HS-5 (cell line): ENCODE results near the gene STAT5B.
"Not testable (repeated sequence)": the region's sequence is repeated elsewhere in the genome, so short reads cannot be mapped to it uniquely, and the experiment has no call there.

ENCODE experiments used
- DNase-seq: peaks from one replicate; pipeline ENCODE4 v3.0.0-alpha.2; 2012; ENCODE audit warnings: low read depth

The STAT5B gene

DNA sequence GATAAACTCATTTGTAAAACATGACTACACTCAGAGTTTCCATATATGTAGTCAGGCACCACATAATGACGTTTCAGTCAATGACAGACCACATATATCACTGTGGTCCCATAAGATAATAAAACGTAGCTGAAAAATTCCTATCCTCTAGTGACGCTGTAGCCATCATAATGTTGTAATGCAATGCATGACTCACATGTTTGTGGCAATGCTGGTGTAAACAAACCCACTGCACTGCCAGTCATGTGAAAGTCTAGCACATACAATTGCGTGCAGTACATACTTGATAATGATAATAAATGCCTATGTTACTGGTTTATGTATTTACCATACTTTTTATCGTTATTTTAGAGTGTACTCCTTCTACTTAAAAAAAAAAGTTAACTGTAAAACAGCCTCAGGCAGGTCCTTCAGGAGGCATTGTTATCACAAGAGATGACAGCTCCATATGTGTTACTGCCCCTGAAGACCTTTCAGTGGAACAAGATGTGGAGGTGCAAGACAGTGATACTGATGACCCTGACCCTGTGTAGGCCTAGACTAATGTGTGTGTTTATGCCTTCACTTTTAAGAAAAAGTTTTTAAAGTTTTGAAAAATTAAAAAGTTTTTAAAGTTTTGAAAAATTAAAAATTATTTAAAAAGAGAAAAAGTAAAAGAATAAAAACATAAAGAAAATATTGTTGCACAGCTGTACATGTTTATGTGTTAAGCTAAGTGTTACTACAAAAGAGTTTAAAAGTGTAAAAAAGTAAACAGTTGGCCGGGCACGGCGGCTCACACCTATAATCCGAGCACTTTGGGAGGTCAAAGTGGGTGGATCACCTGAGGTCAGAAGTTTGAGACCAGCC, 9.0 kb downstream of the STAT5B start:
- DNase-seq = peak; percentile 54

DNA sequence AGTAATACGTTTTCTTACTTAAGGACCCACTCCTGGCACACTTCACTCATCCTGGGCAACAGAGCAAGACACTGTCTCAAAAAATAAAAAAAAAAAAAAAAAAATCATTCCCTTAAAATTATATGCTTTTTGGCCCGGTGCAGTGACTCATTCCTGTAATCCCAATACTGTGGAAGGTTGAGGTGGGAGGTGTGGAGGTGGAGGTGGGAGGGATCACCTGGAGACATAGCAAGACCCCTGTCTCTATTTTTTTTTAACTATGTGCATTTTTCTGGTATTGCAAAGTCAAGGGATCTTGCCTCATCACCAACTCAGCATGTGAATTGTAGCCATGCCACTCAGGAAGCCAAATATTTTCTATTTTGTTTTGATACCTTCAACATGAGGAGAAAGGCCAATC, 9.7 kb downstream of the STAT5B start:
- no peak for DNase-seq

DNA sequence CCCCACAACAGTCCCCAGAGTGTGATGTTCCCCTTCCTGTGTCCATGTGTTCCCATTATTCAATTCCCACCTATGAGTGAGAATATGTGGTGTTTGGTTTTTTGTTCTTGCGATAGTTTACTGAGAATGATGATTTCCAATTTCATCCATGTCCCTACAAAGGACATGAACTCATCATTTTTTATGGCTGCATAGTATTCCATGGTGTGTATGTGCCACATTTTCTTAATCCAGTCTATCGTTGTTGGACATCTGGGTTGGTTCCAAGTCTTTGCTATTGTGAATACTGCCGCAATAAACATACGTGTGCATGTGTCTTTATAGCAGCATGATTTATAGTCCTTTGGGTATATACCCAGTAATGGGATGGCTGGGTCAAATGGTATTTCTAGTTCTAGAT, 11.8 kb downstream of the STAT5B start:
- DNase-seq = not testable (repeated sequence)

DNA sequence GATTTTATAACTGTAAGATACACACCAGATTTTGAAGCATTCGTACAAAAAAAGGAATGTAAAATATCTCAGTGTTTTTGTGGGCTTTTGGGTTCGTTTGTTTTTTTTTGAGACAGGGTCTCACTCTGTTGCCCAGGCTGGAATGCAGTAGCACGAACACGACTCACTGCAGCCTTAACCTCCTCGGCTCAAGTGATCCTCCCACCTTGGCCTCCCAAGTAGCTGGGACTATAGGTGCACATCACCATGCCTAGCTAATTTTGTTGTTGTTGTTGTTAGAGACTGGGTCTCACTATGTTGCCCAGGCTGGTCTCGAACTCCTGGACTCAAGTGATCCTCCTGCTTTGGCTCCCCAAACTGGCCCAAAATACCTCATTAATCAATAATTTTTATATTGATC, 15.9 kb downstream of the STAT5B start:
- no peak for DNase-seq

DNA sequence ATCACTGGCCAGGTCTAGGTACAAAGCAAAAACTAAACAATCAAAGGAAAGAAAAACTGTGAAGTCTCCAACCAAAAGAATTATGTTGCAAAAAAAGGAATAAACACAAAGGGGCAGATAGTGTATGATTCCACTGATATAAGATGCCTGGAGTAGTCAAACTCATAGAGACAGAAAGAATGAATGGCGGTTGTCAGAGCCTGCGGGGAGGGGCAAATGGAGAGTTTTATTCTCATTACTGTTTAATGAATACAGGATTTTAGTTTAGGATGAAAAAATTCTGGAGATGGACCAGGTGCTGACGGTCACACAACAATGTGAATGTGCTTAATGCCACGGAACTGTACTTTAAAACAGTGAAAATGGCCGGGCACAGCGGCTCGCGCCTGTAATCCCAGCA, 20.7 kb downstream of the STAT5B start:
- DNase-seq = no peak

DNA sequence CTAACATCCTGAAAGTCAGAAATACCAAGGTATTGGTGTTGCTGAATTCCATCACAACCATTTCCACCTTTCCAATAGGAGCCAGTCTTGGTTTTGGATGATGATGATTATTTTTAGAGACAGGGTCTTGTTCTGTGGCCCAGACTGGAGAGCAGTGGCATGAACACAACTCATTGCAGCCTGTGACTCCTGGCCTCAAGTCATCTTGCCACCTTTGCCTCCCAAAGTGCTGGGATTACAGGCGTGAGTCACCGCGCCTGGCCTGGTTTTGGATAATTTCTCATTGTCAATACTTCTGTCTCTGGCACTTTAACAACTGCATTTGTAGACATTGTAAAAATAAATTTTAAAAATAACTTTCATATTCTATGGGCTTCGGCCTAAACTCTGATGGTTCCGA, 22.6 kb downstream of the STAT5B start:
- no peak for DNase-seq

DNA sequence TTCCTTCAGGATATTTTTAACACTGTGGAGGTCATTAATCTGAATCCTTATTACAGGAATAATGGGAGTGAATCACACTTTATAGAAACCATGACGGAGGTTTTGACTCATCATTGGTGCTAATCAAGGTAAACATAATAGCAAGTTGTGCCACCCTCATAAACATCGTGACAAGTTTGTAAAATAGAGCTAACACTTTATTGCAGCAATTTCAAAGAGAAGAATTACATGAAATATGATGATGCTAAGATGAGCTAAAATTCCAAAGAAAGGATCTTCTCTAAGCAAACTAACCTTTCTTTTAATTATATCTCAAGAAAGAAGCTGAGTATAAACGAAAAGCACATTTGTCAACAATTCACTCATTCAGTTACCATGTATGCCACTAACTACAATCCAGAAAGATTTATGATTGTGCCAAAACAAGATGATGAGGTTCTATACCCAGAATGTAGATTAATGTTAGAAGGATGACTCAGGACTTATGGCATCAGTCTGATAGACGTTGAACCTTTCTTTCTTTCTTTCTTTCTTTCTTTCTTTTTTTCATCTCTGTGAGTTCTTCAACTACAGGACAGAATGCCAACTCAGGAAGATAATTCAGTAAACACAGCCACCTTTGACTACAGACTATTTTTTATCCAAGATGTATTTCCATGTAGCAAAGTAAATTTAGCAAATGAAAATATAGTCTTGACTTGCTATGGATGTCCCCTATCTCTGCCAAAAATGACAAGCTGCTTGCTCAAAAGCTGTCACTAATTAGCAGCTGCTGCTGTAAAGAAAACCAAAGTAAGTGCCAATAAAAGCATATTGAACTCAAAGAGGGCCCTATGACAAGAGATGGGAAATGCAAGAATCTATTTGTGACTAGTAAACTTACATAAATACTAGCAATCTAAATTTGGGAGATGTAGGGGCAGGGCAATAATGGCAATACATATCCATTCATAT, 23.3 kb downstream of the STAT5B start:
- no peak for DNase-seq

DNA sequence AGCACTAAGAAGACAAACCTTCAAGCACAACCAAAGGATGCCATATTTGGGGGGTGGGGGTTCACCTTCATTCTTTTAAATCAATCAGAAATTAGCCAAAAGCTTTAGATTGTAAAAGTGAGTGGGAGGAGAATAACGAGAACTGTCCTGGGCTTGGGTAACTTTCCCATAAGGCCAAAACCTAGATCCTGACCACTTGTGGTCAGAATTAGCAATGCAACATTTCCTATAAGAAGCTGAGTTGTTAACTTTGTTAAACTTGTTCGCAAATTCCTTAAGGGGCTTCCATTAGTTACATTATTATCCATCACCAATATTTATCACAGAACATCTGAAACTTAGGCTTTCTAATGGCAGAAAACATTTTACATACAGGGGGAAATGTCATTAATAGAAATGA, 25.1 kb downstream of the STAT5B start:
- no peak for DNase-seq

DNA sequence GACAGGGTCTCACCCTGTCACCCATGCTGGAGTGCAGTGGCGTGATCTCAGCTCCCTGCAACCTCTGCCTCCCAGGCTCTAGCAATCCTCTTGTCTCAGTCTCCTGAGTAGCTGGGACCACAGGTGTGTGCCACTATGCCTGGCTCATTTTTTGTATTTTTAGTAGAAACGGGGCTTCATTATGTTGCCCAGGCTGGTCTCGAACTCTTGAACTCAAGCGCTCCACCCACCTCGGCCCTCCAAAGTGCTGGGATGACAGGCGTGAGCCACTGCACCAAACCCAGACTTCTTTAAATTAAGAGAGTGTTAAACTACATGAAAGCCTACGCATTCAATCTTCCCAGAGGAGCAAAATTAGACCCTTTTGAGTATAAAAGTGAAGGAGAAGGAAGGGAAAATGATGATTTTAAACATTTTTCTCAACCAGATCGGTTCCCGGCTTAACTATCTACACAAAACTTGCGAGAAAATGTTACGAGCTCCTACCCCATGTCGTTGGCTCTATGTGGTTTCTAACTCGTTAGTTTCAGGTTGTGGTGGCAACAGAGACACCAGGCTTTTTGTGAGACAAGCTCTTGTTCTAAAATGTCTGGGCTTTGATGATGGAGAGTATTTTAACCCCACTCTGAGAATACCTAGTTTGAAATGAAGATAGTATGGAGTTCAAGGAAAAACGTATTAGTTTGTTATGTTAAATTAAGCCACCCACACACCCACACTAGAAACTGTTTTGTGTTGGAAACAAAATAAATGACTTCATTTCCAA, 26.3 kb downstream of the STAT5B start:
- no peak for DNase-seq

DNA sequence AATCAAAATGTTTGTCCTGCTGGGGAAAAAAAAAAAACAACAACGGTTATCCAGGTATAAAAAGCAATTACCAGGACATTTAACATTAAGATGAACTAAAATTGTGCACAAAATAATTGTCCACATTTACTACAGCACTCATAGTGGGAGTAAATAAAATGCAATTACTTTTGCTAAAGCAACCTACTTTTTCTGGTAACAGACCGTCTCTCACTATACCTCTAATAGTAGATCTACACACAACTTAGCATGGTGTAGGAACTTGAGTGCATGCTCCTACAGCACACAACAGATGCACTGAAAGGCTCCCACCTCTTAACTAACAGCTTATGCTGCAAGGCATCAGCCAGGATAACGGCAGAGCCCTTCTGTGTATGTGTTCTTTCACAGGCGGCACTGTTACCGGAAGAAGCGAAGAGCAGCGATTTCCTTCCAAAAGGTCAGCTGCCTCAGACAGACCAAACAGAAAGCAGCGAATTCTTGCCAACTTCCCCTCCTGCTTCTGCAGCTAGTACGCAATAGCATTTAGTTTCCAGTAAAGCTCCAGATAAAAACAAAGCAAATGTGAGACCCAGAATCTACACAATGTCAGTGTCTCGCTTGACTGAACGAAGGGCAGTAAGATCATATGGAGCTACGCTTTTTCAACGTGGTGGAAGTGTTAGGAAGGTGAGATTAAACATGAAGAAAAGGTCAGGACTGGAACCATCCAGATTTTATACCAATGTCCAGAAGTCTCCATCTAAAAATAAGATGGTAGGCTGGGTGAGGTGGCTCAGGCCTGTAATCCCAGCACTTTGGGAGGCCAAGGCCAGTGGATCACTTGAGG, 27.6 kb downstream of the STAT5B start:
- DNase-seq = no peak

DNA sequence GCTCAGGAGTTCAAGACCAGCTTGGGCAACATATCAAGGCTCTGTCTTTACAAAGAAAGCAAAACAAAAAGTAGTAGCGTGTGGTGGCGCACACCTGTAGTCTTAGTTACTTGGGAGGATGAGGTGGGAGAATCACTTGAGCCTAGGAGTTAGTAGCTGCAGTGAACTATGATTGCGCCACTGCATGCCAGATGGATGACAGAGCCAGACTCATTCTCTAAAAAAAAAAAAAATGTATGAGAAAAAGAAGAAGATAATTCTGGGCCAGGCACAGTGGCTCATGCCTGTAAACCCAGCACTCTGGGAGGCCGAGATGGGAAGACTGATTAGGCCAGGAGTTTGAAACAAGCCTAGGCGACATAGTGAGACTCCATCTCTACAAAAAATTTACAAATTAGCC, 28.5 kb downstream of the STAT5B start:
- DNase-seq = peak; percentile 44

DNA sequence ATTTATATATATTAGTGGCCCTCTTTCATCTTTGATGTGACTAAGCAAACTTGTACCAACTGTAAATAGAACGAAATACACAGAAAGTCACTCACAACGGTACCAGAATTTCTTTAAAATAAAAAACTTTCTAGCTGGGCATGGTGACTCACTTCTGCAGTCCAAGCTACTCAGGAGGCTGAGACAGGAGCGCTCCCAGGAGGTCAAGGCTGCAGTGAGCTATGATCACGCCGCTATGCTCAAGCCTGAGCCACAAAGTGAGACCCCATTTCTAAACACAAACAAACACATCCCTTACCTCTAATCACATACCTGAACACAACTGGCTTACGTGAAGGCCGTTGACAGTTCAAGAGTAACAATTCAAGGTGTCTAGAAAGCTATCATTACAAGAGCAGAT, 29.7 kb downstream of the STAT5B start:
- DNase-seq = no peak

DNA sequence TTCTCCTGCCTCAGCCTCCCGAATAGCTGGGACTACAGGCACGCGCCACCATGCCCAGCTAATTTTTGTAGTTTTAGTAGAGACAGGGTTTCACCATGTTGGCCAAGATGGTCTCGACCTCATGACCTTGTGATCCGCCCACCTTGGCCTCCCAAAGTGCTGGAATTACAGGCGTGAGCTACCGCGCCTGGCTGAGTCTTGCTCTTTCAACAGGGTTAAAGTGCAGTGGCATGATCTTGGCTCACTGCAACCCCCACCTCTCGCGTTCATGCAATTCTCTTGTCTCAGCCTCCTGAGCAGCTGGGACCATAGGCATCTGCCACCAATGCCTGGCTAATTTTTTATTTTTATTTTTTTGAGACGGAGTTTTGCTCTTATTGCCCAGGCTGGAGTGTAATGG, 31.0 kb downstream of the STAT5B start:
- not testable (repeated sequence) for DNase-seq

DNA sequence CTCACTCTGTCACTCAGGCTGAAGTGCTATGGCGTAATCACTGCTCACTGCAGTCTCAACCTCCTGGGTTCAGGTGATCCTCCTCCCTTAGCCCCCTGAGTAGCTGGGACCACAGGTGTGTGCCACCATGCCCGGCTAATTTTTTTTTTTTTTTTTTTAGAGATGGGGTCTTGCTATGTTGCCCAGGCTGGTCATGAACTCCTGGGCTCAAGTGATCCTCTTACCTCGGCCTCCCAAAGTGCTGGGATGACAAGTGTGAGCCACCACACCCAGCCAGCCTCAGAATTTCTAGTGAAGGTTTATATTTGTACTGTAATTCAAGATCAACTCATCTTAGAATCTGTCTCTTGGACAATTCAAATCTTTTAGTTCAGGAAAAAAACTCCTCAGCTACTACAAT, 32.1 kb downstream of the STAT5B start:
- DNase-seq = not testable (repeated sequence)

DNA sequence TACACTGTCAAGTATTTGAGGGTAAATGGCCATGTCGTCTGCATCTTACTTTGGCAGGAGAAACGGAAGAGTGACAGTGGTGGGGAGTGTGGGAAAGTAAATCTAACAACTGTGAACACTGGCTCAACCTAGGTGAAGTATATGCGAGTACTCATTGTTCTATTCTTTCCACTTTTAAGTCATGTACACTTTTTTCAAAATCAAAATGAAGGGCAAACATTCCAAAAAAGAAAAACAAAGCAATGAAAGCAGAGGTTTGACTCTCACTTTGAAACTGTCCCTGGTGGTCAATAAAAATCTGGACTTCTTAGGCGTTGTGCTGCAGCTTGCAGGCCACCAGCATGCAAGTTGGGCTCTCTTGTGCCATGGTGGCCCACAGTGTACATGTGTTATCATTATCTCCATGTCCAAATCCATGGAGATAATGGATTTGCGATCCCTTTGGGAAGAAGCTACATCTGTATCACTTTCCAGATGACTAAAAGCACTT, 32.7 kb downstream of the STAT5B start:
- no peak for DNase-seq

DNA sequence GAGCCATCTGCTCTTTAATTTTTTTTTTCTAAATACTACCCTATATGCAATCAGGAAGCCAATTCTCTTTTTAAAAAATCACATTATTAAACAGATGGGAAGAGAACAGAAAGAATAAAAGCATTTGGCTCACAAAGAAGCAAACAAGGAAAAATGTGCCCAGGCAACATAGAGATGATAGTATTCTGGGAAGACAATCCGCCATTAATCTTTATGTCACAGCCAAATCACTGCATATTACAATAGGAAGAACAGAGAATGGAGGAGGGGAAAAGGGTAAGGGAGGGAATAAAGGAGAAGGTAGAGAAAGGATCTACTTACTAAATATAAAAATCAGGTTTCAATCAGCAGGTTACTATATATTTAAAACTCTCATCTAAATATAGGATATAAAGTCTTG, 34.3 kb downstream of the STAT5B start:
- no peak for DNase-seq

DNA sequence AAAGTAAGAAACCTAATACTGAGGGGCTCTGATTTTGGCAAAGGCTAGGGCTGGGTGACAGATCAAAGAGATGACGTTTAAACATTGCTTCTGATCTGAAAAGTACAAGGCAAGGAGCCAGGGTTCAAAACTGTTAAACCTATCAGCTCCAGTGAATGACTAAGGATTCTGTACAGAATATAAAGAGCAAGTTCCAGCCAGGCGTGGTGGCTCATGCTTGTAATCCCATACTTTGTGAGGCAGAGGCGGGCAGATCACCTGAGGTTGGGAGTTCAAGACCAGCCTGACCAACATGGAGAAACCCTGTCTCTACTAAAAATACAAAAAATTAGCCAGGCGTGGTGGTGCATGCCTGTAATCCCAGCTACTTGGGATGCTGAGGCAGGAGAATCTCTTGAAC, 35.3 kb downstream of the STAT5B start:
- DNase-seq = not testable (repeated sequence)

DNA sequence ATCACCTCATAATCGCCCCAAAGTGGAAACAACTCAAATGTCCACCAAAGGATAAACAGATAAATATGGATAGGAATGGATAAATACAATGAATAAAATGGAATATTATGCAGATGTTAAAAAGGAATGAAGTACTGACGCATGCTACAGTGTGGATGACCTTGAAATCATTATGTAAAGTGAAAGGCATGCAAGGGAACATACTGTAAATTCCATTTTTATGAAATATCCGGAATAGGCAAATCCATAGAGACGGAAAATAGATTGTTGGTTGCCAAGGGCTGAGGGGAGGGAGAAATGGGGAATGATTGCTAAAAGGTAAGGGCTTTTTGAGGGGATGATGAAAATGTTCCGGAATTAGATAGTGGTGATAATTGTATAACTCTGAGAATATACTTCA, 36.0 kb downstream of the STAT5B start:
- DNase-seq = no peak

DNA sequence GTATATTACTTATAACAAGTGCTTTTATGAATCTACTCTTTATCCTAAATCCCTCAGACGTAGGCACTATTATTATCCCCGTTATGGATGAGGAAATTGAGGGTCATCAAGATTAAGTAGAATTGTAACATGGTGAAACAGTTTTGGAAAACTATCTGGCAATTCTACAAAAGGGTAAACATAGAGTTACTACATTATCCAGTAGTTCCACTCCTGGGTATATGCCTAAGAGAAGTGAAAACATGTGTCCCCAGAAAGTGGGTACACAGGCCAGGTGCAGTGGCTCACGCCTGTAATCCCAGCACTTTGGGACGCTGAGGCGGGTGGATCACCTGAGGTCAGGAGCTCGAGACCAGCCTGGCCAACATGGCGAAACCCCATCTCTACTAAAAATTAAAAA, 36.6 kb downstream of the STAT5B start:
- not testable (repeated sequence) for DNase-seq

DNA sequence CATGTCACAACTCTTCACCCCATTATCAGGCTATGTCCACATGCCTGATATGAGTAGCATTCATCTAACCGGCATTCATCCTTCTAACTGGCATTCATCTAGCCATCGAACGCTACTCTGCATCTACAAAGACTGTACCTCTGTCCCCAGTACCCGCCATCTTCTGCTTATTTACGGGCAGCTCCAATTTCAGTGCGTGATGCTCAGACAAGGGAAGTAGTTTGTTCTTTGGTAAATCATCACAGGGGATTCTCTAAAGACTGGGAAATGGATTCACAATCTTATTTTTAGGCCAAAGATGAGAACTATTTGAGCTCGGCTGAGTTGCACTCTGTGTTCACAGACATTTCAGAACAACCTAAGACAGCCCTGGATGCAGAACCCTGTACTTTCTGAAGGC, 39.4 kb downstream of the STAT5B start:
- no peak for DNase-seq

DNA sequence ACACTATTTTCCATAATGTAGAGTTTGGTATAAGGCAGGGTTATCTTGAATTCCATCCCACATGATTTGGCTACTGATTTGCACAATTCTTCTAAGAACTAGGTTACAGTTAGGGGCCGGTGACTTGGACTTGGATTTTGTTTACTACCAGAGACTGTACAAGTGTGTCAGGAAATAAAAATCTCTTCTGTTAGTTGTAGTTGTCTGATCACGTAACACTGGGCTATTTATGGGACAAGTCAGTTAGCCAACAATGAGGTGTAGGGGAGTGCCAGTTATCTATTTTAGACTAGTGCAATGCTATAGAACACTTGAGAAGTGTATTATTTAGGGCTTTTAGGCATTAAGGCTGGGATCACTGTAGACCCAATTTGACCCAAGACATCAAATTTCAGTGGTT, 42.2 kb downstream of the STAT5B start:
- DNase-seq = no peak
